Neural cell (in vitro differentiated cells): ENCODE results near the gene HECTD1.

ENCODE experiments used
- CTCF ChIP-seq: fragments of 450-650 bp; IDR thresholded peaks from 2 replicates; pipeline ENCODE4 v1.5.1; 2014; ENCODE audit warnings: antibody characterized with exemption, mild to moderate bottlenecking, moderate library complexity; ENCODE audit not compliant: poor library complexity, severe bottlenecking
- EP300 ChIP-seq: fragments of 450-650 bp; conservative IDR thresholded peaks from 2 replicates; pipeline ENCODE4 v1.6.1; 2014; ENCODE audit warnings: antibody characterized with exemption, mild to moderate bottlenecking, moderate library complexity; ENCODE audit not compliant: poor library complexity, severe bottlenecking
- EZH2 ChIP-seq: fragments of 200-600, 300-800 bp; shearing (Covaris generic), sonication (generic); IDR thresholded peaks from 2 replicates; pipeline ENCODE4 v1.6.1; 2014; ENCODE audit warnings: antibody characterized with exemption, low read length, borderline replicate concordance, mild to moderate bottlenecking; ENCODE audit not compliant: insufficient read depth, poor library complexity, severe bottlenecking
- POLR2AphosphoS5 ChIP-seq: IDR thresholded peaks from 2 replicates; pipeline ENCODE4 v1.6.1; 2012
- RAD21 ChIP-seq: fragments of 450-650 bp; conservative IDR thresholded peaks from 2 replicates; pipeline ENCODE4 v1.6.1; 2014; ENCODE audit warnings: antibody characterized with exemption, mild to moderate bottlenecking, moderate library complexity
- SMC3 ChIP-seq: fragments of 450-650 bp; conservative IDR thresholded peaks from 2 replicates; pipeline ENCODE4 v1.6.1; 2014; ENCODE audit warnings: antibody characterized with exemption, mild to moderate bottlenecking, moderate library complexity; ENCODE audit not compliant: poor library complexity
- TAF1 ChIP-seq: IDR thresholded peaks from 2 replicates; pipeline ENCODE4 v1.6.1; 2012; ENCODE audit warnings: low read depth

- TF ChIP-seq EZH2 (no peak), POLR2AphosphoS5 (no peak), TAF1 (no peak), CTCF (no peak), SMC3 (no peak), EP300 (no peak), RAD21 (no peak)
These were observed 137.2 kb downstream of the HECTD1 start for GRCh38 chr14:31070431-31070830.
